Measurements from ENCODE around the gene SEC31A.
A peak's percentile ranks its signal among the peaks of the same experiment; 100 is the strongest.

SEC31A gene

DNA sequence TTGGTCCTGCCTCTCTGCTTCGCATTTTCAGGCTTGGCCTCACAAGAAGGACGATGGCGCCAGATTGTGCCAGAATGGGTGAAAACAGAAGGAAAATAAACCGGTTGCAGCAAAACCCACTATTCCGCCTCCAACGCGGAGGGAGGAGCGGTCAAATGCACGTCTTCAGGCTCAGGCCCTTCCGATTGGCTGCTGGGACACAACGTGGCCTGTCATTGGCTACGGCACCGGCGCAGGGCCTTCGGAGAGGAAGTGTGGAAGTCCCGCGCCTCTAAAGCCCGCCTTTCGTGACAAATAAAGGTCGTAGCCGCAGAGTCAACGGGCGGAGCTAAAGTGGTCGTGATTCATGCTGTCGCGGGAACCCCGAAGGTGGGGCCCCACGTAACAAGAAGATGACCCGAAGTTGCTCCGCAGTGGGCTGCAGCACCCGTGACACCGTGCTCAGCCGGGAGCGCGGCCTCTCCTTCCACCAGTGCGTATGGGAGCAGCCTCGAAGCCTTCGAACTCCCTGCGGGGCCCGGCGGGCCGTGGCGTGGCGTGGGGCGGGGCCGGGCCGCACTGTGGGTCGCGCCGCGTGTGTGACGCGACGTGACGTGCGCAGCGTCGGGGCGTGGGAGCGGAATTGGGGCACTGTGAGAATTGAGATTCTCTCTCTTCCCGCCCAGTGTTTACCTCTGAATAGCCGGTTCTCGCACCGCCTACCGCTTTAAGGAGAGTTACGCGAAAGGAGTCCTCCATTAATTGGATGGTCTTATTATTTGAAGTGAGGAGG, 9.6 kb upstream of the SEC31A start, which contains the start of gene THAP9:
Gene THAP9, plus strand, starts transcription at position 325 of the 772 bp plus-strand sequence. Its CDS starts 68 bp downstream, at position 393.
- Mint-ChIP-seq H3K9me3 (no peaks in the 10 kb centered on the region), H3K4me1 (peaks cover 11 to 20% of the 10 kb centered on the region in 2 donors), H3K4me3 (no peak within 1 kb of the TSS), H3K27me3 (no peaks in the 10 kb centered on the region), H3K36me3 (peaks cover 2 to 8% of the 10 kb centered on the region in 2 donors), H3K27ac (no peak within 1 kb of the TSS)
- peak; percentile 90 to 91 for ATAC-seq (replicated peaks)
- peak; percentile 98 for DNase-seq

DNA sequence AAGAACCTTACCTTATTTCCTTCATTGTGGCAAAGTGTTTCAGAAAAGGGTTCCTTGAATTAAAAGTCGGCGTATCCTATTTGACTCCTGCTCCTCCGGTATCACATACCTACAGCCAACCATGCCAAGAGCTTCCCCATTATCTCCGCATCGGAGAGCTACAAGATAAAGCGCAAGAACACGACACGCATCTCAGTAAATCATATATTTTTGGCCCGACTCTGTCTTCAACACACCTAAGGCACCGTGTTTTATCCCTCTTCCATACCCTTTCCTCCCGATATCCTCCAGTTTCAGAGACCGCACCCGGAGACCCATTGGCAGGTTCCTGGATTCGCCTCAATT, 9.1 kb upstream of the SEC31A start:
- ATAC-seq (replicated peaks), result peak; percentile 9 to 13
- Mint-ChIP-seq H3K36me3 (peaks cover 3 to 10% of the 10 kb centered on the region in 2 donors), H3K4me3 (no peak overlapping the region), H3K4me1 (peaks cover 9 to 15% of the 10 kb centered on the region in 2 donors), H3K27ac (no peak overlapping the region), H3K9me3 (no peaks in the 10 kb centered on the region), H3K27me3 (no peaks in the 10 kb centered on the region)
- no peak for DNase-seq

DNA sequence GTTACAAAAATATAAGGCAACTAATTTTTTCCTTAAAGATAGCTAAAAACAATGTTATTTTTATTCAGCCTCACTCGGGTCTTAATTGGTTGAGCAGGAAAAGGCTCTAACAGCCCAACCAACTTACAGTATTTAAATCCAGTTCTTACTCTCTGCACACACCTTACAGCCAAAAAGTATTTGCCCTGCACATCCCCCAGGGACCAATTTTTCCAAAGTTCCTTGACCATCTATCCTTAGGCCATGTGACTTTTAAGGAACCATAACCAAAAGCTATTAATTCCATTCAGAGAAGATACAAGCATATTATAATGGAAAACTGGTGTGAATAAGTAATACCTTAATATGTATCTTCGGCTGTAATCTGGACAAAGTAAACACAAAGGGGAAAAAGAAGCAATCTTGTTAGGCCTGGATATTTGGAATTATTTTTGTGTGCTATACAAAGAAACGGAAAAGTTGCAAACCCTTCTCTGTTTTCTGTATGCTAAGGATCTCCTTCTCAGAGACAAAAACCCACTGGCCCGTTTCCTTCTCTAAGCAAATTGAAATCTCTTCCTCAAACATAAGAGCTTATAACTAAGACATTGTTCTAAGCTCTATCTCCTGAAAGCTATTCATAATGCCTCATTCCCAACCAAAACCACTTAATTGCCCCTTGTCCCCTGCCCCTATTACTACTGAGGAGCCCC, 8.6 kb upstream of the SEC31A start:
- DNase-seq, result no peak
- no peaks in the 10 kb centered on the region for H3K27me3 Mint-ChIP-seq
- peaks cover 9 to 15% of the 10 kb centered on the region in 2 donors for H3K4me1 Mint-ChIP-seq
- no peak for ATAC-seq (replicated peaks)
- H3K36me3 Mint-ChIP-seq, result peaks cover 4 to 13% of the 10 kb centered on the region in 2 donors
- H3K27ac Mint-ChIP-seq, result no peak overlapping the region
- H3K4me3 Mint-ChIP-seq, result no peak overlapping the region
- H3K9me3 Mint-ChIP-seq, result no peaks in the 10 kb centered on the region

DNA sequence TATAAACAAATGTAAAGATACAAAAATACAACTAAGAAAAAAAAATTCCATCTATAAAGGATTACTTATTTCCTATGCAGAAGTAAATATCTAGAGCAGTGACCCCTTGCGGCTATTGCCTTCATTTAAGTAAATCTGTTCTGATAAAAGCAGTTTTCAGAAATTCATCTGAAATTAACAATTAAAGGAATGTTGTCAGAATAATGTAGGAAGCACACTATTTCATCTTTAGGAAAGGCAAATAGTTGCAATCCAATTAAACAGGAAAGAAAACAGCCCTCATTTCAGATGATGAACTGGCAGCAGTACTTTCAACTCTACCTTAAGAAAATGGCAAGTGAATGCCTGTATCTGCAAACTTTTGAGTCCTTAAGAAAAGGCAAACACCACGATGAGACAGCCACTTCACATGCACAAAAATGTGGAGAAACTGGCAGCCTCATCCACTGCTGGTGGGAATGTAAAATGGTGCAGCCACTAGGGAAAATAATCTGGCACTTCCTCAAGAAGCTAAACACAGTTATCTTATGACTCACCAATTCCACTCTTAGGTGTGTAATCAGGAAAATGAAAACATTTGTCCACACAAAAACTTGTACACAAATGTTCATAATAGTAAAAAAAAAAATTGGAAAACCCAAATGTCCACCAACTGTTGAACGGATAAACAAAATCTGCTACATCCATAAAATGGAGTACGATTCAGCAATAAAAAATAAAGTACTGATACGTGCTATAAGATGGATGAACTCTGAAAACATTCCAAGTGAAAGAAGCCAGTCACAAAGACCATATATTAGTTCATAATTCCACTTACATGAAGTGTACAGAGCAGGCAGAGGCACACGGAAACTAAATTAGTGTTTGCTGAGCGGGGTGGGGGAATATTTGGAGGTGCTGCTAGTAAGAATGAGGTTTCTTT, 7.6 kb upstream of the SEC31A start:
- Mint-ChIP-seq H3K4me3 (no peak overlapping the region), H3K4me1 (peaks cover 7 to 8% of the 10 kb centered on the region in 2 donors), H3K27ac (peak overlapping the region; percentile 31), H3K27me3 (no peaks in the 10 kb centered on the region), H3K9me3 (no peaks in the 10 kb centered on the region), H3K36me3 (peaks cover 10 to 20% of the 10 kb centered on the region in 2 donors)
- ATAC-seq (replicated peaks) (no peak), DNase-seq (no peak)

DNA sequence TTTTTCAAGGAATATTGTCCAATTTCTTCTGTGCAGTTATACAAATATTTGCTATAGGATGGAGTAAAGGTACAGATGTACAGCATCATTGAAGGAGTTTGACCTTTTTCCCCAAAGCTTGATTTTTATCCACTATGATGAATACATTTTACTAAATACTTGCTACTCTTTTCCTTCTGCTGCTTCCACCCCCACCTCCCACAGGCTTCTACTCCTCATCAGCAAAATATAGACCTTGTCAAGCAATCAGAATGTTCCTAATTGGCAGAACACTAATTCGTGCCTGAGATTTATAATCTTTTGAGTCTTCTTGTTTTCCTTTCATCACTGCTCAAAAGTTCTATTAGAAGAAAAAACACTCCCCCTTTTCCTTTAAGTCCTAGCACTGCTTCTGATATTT, 5.8 kb upstream of the SEC31A start:
- no peak overlapping the region for H3K27ac Mint-ChIP-seq
- DNase-seq (no peak), ATAC-seq (replicated peaks) (no peak)
- peaks cover 11 to 17% of the 10 kb centered on the region in 2 donors for H3K4me1 Mint-ChIP-seq
- no peaks in the 10 kb centered on the region for H3K27me3 Mint-ChIP-seq
- no peaks in the 10 kb centered on the region for H3K9me3 Mint-ChIP-seq
- peaks cover 10 to 20% of the 10 kb centered on the region in 2 donors for H3K36me3 Mint-ChIP-seq
- no peak overlapping the region for H3K4me3 Mint-ChIP-seq

DNA sequence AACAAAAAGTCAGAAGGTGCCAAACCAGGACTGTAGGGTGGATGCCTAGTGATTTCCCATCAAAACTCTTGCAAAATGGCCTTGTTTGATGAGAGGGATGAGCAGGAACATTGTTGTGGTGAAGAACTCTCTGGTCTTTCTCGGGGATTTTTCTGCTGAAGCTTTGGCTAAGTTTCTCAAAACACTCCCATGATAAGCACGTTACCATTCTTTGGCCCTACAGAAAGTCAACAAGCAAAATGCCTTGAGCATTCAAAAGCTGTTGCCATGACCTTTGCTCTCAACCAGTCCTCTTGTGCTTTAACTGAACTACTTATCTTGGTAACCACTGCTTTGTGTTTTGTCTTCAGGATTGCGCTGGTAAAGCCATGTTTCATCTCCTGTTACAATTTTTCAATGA, 3.0 kb upstream of the SEC31A start:
- ATAC-seq (replicated peaks) (no peak), DNase-seq (no peak)
- no peaks in the 10 kb centered on the region for H3K27me3 Mint-ChIP-seq
- H3K36me3 Mint-ChIP-seq, result peaks cover 10 to 20% of the 10 kb centered on the region in 2 donors
- no peaks in the 10 kb centered on the region for H3K9me3 Mint-ChIP-seq
- H3K4me3 Mint-ChIP-seq, result no peak overlapping the region
- H3K4me1 Mint-ChIP-seq, result peaks cover 16 to 26% of the 10 kb centered on the region in 2 donors
- H3K27ac Mint-ChIP-seq, result no peak overlapping the region

DNA sequence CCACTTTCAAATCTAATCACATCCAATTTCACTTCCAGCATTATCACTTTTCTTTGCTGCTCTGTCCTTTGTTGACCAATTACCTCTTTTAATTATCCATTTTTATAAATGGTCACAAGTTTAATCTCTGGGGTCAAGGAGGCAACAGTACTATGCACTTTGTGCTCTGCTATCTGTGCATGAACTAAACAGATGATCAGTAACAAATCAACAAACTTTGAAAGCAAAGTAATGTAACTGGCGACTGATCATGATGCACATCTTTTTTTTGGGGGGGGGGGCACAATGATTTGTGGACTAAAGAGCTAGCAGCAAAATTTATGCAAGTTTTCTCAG, 1.5 kb upstream of the SEC31A start:
- Mint-ChIP-seq H3K4me1 (peaks cover 14 to 34% of the 10 kb centered on the region in 2 donors), H3K27ac (peak overlapping the region; percentile 47), H3K36me3 (peaks cover 13 to 20% of the 10 kb centered on the region in 2 donors), H3K27me3 (no peaks in the 10 kb centered on the region), H3K9me3 (no peaks in the 10 kb centered on the region), H3K4me3 (peak overlapping the region in 1 of 2 donors; percentile 92)
- DNase-seq (no peak), ATAC-seq (replicated peaks) (no peak)

DNA sequence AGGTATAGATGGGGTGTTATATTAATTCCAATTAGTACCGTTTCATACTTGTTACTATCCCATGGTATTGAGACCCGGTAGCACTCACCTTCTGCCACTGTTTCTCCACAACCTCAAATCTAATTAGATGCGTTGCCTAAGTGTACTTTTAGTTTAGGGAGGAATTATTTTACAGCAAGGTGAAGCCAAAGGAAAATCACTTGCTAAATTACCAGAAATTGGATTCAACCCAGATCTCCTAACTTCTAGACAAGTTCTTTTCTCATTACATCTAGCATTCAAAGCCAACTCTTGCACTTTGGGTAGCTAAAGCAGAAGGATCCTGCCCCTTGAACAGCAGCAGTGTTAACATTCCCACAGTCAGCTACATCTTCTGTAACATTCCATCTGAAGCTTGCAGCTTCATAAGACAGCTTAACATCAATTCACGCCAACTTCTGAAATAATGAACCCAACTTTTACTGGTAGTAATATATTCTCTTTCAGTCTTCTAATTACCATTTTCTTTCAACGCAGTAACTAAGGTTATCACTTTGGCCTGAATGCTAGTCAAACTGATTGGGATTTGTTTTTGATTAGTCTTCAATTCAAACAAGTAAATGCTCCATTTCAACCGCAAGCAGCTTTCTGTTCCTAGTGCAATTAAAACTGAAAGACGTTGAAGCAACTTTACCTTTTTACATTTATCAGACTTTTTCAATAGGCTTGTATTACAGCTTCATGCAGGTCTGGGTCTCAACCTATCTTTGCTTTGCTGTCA, 934 bp upstream of the SEC31A start:
- H3K36me3 Mint-ChIP-seq, result peaks cover 14 to 17% of the 10 kb centered on the region in 2 donors
- H3K4me3 Mint-ChIP-seq, result peak overlapping the region; percentile 91 to 92
- peak overlapping the region; percentile 97 for H3K27ac Mint-ChIP-seq
- no peaks in the 10 kb centered on the region for H3K9me3 Mint-ChIP-seq
- H3K4me1 Mint-ChIP-seq, result peaks cover 13 to 35% of the 10 kb centered on the region in 2 donors
- H3K27me3 Mint-ChIP-seq, result no peaks in the 10 kb centered on the region
- no peak for DNase-seq
- no peak for ATAC-seq (replicated peaks)

DNA sequence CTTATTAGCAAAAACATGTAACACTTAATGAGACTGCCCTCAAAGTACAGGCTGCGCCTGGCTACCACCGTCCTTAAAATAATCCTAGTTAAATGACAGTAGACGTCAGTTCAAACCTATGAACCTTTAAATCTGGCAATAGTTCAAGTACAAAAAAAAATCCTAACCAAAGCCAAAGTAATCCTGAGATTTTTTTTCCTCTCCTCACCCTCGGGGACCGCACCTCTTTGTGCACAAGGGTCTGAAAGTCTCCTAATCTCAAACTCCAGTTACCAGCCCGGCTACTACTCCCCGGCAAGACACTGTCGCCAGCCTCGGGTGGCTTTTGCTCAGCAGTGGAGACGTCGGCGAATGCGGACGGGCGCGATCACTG, 439 bp downstream of the SEC31A start:
- no peaks in the 10 kb centered on the region for H3K9me3 Mint-ChIP-seq
- H3K36me3 Mint-ChIP-seq, result peaks cover 13 to 14% of the 10 kb centered on the region in 2 donors
- peak overlapping the region; percentile 97 for H3K27ac Mint-ChIP-seq
- ATAC-seq (replicated peaks), result peak; percentile 6 to 12
- no peak for DNase-seq
- no peaks in the 10 kb centered on the region for H3K27me3 Mint-ChIP-seq
- peak overlapping the region; percentile 91 to 92 for H3K4me3 Mint-ChIP-seq
- H3K4me1 Mint-ChIP-seq, result peaks cover 13 to 35% of the 10 kb centered on the region in 2 donors

DNA sequence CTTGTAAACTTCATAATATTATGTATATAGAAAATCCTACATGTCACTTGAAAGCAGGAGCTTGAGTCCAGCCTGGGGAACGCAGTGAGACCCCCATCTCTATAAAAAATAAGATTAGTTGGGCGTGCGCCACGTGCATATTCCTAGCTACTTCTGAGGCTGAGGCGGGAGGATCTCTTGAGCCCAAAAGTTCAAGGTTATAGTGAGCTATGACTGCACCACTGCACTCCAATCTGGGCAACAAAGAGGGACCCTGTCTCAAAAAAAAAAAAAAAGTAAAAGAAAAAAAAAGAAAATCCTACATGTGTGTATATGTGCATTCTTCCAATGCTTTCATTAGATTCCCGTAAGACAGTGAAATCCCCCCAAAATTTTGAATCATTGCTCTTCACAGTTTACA, 1.7 kb downstream of the SEC31A start:
- Mint-ChIP-seq H3K4me3 (peak overlapping the region; percentile 59 to 91), H3K27me3 (no peaks in the 10 kb centered on the region), H3K9me3 (no peaks in the 10 kb centered on the region), H3K36me3 (peaks cover 9 to 13% of the 10 kb centered on the region in 2 donors), H3K27ac (no peak overlapping the region), H3K4me1 (peaks cover 17 to 39% of the 10 kb centered on the region in 2 donors)
- DNase-seq, result no peak
- no peak for ATAC-seq (replicated peaks)

DNA sequence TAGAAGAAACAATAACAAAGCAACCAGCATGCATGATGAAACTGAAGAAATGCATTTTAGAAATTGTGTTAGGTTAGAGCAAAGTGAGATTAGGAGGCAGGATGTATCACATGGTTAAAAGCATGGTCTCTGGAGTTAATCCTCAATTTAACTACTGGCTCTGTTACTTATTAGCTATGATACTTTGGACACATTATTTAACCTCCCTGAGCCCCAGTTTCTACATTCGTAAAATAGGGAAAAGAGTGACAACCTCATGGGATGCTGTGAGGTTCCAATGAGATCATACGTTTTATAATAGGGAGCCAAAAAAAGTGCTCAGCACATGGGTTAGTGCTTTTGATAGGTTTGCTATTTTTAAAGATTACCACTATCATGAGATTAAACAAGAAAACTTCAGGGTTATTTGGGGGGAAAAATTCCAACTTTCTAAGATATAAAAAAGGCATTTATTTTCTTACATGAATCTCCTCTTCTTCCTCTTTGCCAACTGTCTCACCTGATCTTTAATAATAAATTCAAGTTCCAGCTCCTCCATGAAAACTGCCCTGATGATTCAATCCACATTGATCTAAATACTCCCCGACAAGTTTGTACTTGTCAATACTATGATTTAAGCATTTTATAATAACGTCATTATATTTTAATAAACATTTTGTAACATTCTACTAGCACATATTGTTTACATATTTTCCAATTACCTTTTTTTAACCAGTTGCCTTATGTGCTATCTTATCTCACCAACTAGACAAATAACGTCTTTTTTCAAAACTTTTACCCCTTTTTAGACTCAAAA, 4.6 kb downstream of the SEC31A start:
- Mint-ChIP-seq H3K4me3 (no peak overlapping the region), H3K4me1 (peaks cover 11 to 29% of the 10 kb centered on the region in 2 donors), H3K27ac (no peak overlapping the region), H3K27me3 (no peaks in the 10 kb centered on the region), H3K9me3 (no peaks in the 10 kb centered on the region), H3K36me3 (peaks cover 10 to 16% of the 10 kb centered on the region in 2 donors)
- no peak for DNase-seq
- ATAC-seq (replicated peaks), result no peak

DNA sequence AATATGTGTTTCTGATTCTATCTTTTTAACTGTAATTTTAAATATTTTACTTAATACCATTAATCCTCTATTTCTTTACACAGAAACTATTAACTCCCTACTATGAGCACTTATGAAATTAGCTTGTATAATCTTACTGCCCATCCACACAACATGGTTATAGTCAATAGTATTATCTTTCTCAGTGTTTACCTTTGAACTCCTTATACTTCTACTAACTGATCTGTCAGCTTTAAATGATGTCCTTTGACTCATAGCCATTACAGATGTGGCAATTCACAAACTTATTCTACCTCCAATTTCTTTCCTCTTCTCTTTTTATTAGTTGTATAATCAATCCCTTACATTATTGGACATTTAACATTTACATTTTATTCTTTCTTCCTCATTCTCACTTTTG, 5.5 kb downstream of the SEC31A start:
- Mint-ChIP-seq H3K4me1 (peaks cover 9 to 25% of the 10 kb centered on the region in 2 donors), H3K4me3 (no peak overlapping the region), H3K27ac (peak overlapping the region; percentile 5), H3K9me3 (no peaks in the 10 kb centered on the region), H3K27me3 (no peaks in the 10 kb centered on the region), H3K36me3 (peaks cover 10 to 22% of the 10 kb centered on the region in 2 donors)
- no peak for ATAC-seq (replicated peaks)
- DNase-seq, result no peak

DNA sequence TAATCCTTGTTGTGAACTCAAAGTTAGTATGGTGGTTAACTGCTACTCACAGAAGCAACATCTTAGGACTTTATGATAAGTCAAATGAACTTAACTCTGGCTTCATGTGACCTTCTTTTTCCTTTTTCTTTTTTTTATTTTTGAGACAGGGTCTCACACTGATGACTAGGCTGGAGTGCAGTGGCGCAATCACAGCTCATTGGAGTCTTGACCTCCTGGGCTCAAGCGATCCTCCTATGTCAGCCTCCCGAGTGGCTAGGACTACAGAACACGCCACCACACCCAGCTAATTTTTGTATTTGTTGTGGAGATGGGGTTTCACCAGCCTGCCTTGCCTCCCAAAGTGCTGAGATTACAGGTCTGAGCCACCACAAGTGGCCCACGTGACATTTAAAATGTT, 22.4 kb downstream of the SEC31A start:
- Mint-ChIP-seq H3K9me3 (no peaks in the 10 kb centered on the region), H3K4me3 (no peak overlapping the region), H3K27me3 (no peaks in the 10 kb centered on the region), H3K27ac (no peak overlapping the region), H3K36me3 (peaks cover 24 to 45% of the 10 kb centered on the region in 2 donors), H3K4me1 (peaks cover 9 to 17% of the 10 kb centered on the region in 2 donors)
- DNase-seq, result no peak
- ATAC-seq (replicated peaks), result no peak
